GM21515 (cell line): Measurements from ENCODE around the gene ASB14.
"Not testable (repeated sequence)": the region's sequence is repeated elsewhere in the genome, so short reads cannot be mapped to it uniquely, and the experiment has no call there.

Experiments used
- ATAC-seq: cut with Tn5 transposase; IDR thresholded peaks from one replicate; pipeline ENCODE4 v1.9.1; 2021; ENCODE audit not compliant: unreplicated experiment

Gene ASB14

GRCh38 chr3:57292159-57292896 lies at the start of gene ASB14:
Gene ASB14, minus strand, starts transcription at chr3:57292685. Its CDS starts 652 bp downstream, at chr3:57292033.
- no peak for ATAC-seq

DNA sequence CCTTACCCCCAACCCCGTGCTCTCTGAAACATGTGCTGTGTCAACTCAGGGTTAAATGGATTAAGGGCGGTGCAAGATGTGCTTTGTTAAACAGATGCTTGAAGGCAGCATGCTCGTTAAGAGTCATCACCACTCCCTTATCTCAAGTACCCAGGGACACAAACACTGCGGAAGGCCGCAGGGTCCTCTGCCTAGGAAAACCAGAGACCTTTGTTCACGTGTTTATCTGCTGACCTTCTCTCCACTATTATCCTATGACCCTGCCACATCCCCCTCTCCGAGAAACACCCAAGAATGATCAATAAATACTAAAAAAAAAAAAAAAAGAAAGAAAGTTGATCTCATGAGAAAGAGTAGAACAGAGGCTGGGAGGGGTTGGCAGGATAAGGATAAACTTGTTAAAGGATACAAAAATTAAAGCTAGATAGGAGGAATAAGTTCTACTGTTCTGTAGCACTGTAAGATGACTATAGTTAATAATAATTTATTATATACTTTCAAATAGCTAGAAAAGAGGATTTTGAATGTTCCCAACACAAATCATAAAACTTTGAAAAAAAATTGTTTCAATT lies 46.7 kb upstream of the ASB14 start:
- not testable (repeated sequence) for ATAC-seq

- not testable (repeated sequence) for ATAC-seq
Measured at GRCh38 chr3:57338272-57339070, 46.0 kb upstream of the ASB14 start.

DNA sequence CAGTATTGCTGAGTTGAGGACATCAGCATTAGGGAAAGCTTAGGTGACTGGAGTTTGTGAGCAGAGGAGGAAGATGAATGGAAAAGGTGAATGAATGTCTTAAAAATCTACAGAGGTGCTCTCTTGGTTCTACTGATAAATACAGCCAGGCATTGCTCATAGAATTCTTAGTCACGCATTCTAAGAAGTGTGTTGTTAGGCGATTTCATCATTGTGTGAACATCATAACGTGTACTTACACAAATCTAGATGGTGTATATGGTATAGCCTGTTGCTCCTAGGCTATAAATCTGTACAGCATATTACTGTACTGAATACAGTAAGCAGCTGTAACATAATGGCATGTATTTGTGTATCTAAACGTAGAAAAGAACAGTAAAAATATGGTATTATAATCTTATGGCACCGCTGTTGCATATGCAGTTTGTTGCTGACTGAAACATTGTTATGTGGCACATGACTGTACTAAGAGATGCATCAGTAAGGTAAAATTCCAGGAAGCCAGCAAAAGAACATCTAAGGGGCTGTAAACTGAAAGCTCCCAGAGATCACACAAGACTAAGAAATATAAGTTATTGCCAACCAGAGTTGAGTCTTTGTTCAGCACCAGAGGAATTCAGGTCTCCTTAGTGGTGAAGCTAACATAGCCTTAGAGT lies 42.9 kb upstream of the ASB14 start:
- no peak for ATAC-seq

- no peak for ATAC-seq
Measured at GRCh38 chr3:57331078-57331610, 38.7 kb upstream of the ASB14 start.

GRCh38 chr3:57326498-57326897 lies 34.0 kb upstream of the ASB14 start:
- ATAC-seq, result not testable (repeated sequence)

DNA sequence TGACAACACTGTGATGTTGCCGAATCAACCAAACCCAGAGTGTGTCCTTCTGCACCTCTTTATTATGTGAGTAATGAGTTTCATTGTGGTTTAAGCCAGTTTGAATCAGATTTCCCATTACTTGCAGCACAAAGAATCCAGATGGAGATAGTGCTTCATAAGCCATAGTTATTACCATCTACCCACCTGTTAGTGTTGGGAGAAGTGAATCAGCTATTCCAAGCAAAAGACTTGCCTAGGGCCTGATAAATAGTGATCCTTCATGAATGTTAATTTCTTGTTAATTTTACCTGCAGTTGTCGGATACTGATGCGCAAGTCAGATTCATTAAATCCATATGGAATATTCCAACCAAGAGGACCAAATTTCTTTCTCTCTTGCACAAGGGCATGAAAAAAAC lies 21.7 kb upstream of the ASB14 start:
- ATAC-seq, result no peak

- no peak for ATAC-seq
Measured at GRCh38 chr3:57309769-57310360, 17.4 kb upstream of the ASB14 start.

DNA sequence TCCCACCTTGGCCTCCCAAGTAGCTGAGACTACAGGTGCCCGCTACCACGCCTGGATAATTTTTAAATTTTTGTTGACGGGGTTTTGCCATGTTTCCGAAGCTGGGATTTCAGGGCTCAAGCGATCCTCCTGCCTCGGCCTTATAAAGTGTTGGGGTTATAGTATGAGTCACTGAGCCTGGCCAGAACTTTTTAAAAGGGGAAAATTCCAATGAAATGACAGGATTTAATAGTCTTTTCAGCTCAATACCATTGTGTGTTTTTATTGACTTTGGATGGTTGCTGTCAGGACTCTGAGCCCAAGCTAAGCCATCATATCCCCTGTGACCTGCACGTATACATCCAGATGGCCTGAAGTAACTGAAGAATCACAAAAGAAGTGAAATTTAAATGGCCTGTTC lies 11.0 kb upstream of the ASB14 start:
- ATAC-seq, result not testable (repeated sequence)

DNA sequence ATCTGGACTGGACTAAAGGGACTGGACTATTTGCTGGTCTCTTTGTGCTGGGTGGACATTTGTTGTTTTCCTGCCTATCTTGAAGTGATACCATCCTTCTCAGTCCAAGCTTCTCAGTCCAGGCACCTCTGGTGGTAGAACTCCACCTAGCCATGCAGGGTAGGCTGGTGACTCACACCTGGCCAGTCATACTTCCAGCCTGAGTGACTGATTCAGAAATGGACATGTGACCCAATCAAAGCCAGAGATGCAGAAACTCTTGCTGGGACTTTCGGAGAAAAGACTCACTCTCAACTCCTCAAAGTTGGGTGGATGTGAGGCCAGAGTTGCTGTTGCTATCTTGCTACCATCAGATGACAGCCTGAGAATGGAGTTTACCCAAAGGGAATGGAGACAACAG lies 5.6 kb upstream of the ASB14 start:
- ATAC-seq, result no peak

- ATAC-seq, result no peak
Measured at GRCh38 chr3:57292897-57293526, 527 bp upstream of the ASB14 start.

GRCh38 chr3:57288403-57288802 lies 4.1 kb downstream of the ASB14 start:
- ATAC-seq, result no peak

- ATAC-seq, result no peak
Measured at GRCh38 chr3:57287205-57287604, 5.3 kb downstream of the ASB14 start.

DNA sequence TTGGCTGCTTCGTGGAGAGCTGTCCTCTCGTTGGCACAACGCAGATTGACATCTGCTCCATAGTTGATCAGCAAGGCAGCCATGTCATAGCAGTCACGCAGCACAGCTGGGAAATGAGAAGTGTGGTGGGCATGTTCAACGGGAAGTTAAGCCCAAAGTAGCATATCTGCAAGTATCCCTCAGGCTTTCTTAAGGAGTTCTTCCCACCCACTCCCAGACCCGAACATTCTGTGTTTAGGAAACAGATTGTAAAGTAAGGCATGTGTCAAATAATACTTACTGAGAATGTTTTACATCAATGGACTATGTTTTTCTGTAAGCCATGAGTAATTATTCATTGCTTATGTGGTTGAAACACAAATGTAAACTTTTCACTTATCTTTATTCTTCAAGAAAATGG lies 9.2 kb downstream of the ASB14 start:
- no peak for ATAC-seq

- ATAC-seq, result no peak
Measured at GRCh38 chr3:57281715-57282114, 10.8 kb downstream of the ASB14 start.

GRCh38 chr3:57279685-57280084 lies 12.8 kb downstream of the ASB14 start:
- ATAC-seq, result no peak

GRCh38 chr3:57278237-57278636 lies 14.2 kb downstream of the ASB14 start:
- no peak for ATAC-seq

GRCh38 chr3:57275393-57275792 lies 17.1 kb downstream of the ASB14 start:
- ATAC-seq, result no peak

- no peak for ATAC-seq
Measured at GRCh38 chr3:57274845-57275244, 17.6 kb downstream of the ASB14 start.

DNA sequence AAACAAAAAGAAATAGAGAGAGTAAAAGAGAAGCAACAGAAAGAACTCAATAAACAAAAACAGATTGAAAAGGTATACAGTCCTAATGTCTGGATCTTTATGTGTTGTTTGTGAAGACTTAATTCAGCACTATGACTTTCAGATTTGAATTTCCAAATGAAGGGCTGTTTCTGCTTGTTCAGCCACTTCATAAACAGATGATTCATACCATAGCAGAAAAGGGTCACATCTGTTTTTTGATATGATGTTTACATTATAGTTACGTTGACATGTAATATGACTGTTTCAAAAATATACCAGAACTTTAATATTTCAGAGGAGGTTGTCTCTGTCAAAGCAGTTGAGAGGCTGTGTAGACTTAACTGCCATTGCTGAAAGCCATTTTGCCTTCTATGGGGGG lies 24.1 kb downstream of the ASB14 start:
- no peak for ATAC-seq
